ACC112 (cell line): ENCODE results near the gene TRAPPC14.
"Not testable (repeated sequence)": the region's sequence is repeated elsewhere in the genome, so short reads cannot be mapped to it uniquely, and the experiment has no call there.

Experiments
- H2AFZ ChIP-seq: fragments of 200-600 bp; sonication (generic); one replicate; pipeline ENCODE4 v1.6.0; 2017; ENCODE audit warnings: antibody characterized with exemption, low read length; ENCODE audit not compliant: unreplicated experiment
- H3K27ac ChIP-seq: fragments of 200-600 bp; sonication (generic); 2 replicates; pipeline ENCODE4 v1.5.1; 2014; ENCODE audit warnings: low read depth, mild to moderate bottlenecking, antibody characterized with exemption, low read length, moderate library complexity
- H3K27me3 ChIP-seq: fragments of 200-600 bp; sonication (generic); 2 replicates; pipeline ENCODE4 v1.6.1; 2014; ENCODE audit warnings: mild to moderate bottlenecking, antibody characterized with exemption, low read length, moderate library complexity, mixed read lengths; ENCODE audit not compliant: insufficient read depth
- H3K36me3 ChIP-seq: fragments of 200-600 bp; sonication (generic); 2 replicates; pipeline ENCODE4 v1.6.1; 2016; ENCODE audit warnings: mild to moderate bottlenecking, antibody characterized with exemption, low read length, moderate library complexity, mixed read lengths; ENCODE audit not compliant: insufficient read depth
- H3K4me1 ChIP-seq: fragments of 200-600 bp; sonication (generic); one replicate; pipeline ENCODE4 v1.6.1; 2016; ENCODE audit warnings: low read length, mixed read lengths; ENCODE audit not compliant: insufficient read depth, unreplicated experiment, control insufficient read depth
- H3K4me3 ChIP-seq: fragments of 200-600 bp; sonication (generic); 2 replicates; pipeline ENCODE4 v1.5.1; 2014; ENCODE audit warnings: mild to moderate bottlenecking, low read depth, low read length
- H3K79me2 ChIP-seq: fragments of 200-600 bp; sonication (generic); one replicate; pipeline ENCODE4 v1.6.0; 2016; ENCODE audit warnings: low read length; ENCODE audit not compliant: control insufficient read depth, unreplicated experiment, insufficient read depth

Gene TRAPPC14

GRCh38 chr7:100132126-100132525, 26.4 kb downstream of the TRAPPC14 start:
- no peaks in the 10 kb centered on the region for H3K27me3 ChIP-seq
- H3K79me2 ChIP-seq = no peaks in the 10 kb centered on the region
- no peaks in the 10 kb centered on the region for H3K36me3 ChIP-seq
- H2AFZ ChIP-seq = no peak overlapping the region
- H3K27ac ChIP-seq = no peak overlapping the region
- no peak overlapping the region for H3K4me3 ChIP-seq
- H3K4me1 ChIP-seq = peaks cover 6% of the 10 kb centered on the region

GRCh38 chr7:100130608-100131453, 27.7 kb downstream of the TRAPPC14 start:
- Histone ChIP-seq H2AFZ (no peak overlapping the region), H3K79me2 (peaks cover 5% of the 10 kb centered on the region), H3K4me3 (peak overlapping the region; percentile 39; the same call in 1 of the 2 replicates), H3K36me3 (no peaks in the 10 kb centered on the region), H3K27me3 (no peaks in the 10 kb centered on the region), H3K4me1 (peaks cover 6% of the 10 kb centered on the region), H3K27ac (no peak overlapping the region)

DNA sequence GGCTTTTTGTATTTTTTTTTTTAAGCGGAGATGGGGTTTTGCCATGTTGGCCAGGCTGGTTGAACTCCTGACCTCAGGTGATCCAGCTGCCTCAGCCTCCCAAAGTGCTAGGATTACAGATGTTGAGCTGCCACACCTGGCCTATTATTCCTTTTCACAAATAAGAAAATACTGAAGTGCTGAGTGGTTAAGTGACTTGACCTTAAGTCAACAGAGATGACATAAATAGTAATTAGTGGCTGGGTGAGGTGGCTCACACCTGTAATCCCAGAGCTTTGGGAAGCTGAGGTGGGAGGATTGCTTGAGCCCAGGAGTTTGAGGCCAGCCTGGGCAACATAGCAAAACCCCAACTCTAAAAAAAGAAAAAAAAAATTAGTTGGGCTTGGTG, 28.3 kb downstream of the TRAPPC14 start:
- H3K4me1 ChIP-seq = peaks cover 12% of the 10 kb centered on the region
- H3K27ac ChIP-seq, H3K4me3 ChIP-seq, H2AFZ ChIP-seq, H3K36me3 ChIP-seq, H3K27me3 ChIP-seq, H3K79me2 ChIP-seq: not testable (repeated sequence)

GRCh38 chr7:100128637-100128963, 29.9 kb downstream of the TRAPPC14 start:
- Histone ChIP-seq H3K27me3 (no peaks in the 10 kb centered on the region), H3K27ac (no peak overlapping the region)

GRCh38 chr7:100127866-100128636, 30.5 kb downstream of the TRAPPC14 start:
- Histone ChIP-seq H3K79me2 (peaks cover 5% of the 10 kb centered on the region), H3K36me3 (no peaks in the 10 kb centered on the region), H2AFZ (peak overlapping the region; percentile 83), H3K27me3 (no peaks in the 10 kb centered on the region), H3K27ac (no peak overlapping the region), H3K4me3 (peak overlapping the region; percentile 85), H3K4me1 (peaks cover 12% of the 10 kb centered on the region)

More at GRCh38 chr7:100128637-100128963, 29.9 kb downstream of the TRAPPC14 start:
- Histone ChIP-seq H3K4me3 (no peak overlapping the region; the same call in 1 of the 2 replicates), H2AFZ (no peak overlapping the region), H3K4me1 (peaks cover 12% of the 10 kb centered on the region), H3K36me3 (no peaks in the 10 kb centered on the region), H3K79me2 (peaks cover 5% of the 10 kb centered on the region)

- H2AFZ ChIP-seq = peak within 1 kb of the TSS; percentile 83
- no peaks in the 10 kb centered on the region for H3K27me3 ChIP-seq
- peak within 1 kb of the TSS; percentile 85 for H3K4me3 ChIP-seq
- peaks cover 12% of the 10 kb centered on the region for H3K4me1 ChIP-seq
- H3K79me2 ChIP-seq = peaks cover 5% of the 10 kb centered on the region
- H3K27ac ChIP-seq = peak within 1 kb of the TSS; percentile 92
- H3K36me3 ChIP-seq = no peaks in the 10 kb centered on the region
These were observed 31.3 kb downstream of the TRAPPC14 start, which contains the start of gene MBLAC1 for GRCh38 chr7:100126931-100127865. MBLAC1 (plus strand) TSS chr7:100126967; CDS start chr7:100127396, 429 bp downstream.

- H2AFZ ChIP-seq = peak overlapping the region; percentile 64
- H3K27me3 ChIP-seq = no peaks in the 10 kb centered on the region
- no peaks in the 10 kb centered on the region for H3K36me3 ChIP-seq
- H3K79me2 ChIP-seq = peaks cover 5% of the 10 kb centered on the region
- H3K27ac ChIP-seq = peak overlapping the region; percentile 92
- H3K4me3 ChIP-seq = peak overlapping the region; percentile 85
- peaks cover 12% of the 10 kb centered on the region for H3K4me1 ChIP-seq
These were observed 32.1 kb downstream of the TRAPPC14 start for GRCh38 chr7:100126239-100126930.

GRCh38 chr7:100124301-100125230, 34.0 kb downstream of the TRAPPC14 start:
- H3K27ac ChIP-seq = no peak overlapping the region
- H3K27me3 ChIP-seq = no peaks in the 10 kb centered on the region
- H3K4me1 ChIP-seq = peaks cover 16% of the 10 kb centered on the region
- H3K79me2 ChIP-seq = peaks cover 8% of the 10 kb centered on the region
- no peaks in the 10 kb centered on the region for H3K36me3 ChIP-seq
- no peak overlapping the region for H2AFZ ChIP-seq
- H3K4me3 ChIP-seq = no peak overlapping the region

GRCh38 chr7:100122568-100122967, 36.0 kb downstream of the TRAPPC14 start:
- peaks cover 16% of the 10 kb centered on the region for H3K79me2 ChIP-seq
- H3K4me3 ChIP-seq = no peak overlapping the region
- no peaks in the 10 kb centered on the region for H3K36me3 ChIP-seq
- H3K4me1 ChIP-seq = peaks cover 12% of the 10 kb centered on the region
- H3K27me3 ChIP-seq = no peaks in the 10 kb centered on the region
- H2AFZ ChIP-seq = no peak overlapping the region
- no peak overlapping the region for H3K27ac ChIP-seq
